HL-60/S4 treated with phorbol 12-myristate 13-acetate at 8.2 ng/mL for 4 days and 3 days (cell line): ENCODE measurements around the gene WWC1.
"Not testable (repeated sequence)": the region's sequence is repeated elsewhere in the genome, so short reads cannot be mapped to it uniquely, and the experiment has no call there.

ENCODE experiments used
- in situ Hi-C: fragments of 300-500 bp; cut with MboI; formaldehyde crosslinking; loops from 2 replicates; pipeline ENCODE4 v1.15.0; 2022; ENCODE audit warnings: low sequenced_read_pairs

The WWC1 gene

DNA sequence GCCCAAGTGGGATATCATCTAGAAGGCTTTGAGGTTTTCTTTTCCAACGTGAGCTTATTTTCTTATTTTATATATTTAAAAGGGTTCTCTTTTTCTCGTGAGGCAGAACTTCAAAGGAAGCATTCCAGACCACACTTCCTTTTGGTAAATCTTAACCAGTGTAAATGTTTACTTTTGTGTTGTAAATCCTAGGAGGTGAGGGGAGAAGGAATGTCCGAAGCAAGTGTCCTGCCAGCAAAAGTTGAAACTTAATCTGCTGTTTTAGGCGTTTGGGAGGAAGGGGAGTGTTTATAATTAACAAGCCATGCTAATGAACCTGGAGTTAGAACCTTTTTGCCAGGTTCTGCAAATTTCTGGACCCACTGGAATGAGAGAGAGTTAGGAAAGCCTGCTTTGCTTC lies 37.9 kb downstream of the WWC1 start:
- in situ Hi-C loops = no loop called here

DNA sequence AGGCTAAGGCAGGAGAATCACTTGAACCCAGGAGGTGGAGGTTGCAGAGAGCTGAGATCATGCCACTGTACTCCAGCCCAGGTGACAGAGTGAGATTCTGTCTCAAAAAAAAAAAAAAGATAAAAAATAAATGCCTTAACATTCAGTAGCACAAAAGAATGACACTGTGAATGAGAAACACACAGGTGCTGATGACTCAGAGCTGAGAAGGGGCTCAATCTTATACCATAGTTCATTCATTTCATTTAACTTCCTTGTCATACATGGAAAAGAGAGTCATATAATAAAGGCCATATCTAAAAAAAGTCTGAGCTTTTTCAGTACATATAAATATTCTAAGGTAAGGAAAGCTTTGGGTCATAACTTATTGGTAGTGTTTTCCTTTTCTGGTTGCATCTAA lies 40.6 kb downstream of the WWC1 start:
- in situ Hi-C loops = no loop called here

DNA sequence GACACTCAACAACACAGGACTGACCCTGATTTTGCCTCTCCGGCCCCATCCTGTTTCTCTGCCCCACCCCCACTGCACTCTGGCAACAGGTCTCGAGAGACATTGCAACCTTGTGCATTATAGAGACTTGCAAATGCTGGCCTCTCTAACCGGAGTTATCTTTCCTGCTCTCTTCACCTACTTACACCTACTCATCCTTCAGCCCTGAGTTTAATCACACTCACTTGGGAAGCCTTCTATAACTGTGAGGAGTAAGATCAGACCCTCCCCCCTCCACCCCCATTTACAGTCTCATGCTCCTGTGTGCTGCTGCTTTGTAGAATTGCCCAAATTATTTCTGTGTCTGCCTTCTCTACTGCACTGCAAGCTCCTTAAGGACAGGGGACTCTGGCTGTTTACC lies 42.8 kb downstream of the WWC1 start:
- in situ Hi-C loops = no loop called here

DNA sequence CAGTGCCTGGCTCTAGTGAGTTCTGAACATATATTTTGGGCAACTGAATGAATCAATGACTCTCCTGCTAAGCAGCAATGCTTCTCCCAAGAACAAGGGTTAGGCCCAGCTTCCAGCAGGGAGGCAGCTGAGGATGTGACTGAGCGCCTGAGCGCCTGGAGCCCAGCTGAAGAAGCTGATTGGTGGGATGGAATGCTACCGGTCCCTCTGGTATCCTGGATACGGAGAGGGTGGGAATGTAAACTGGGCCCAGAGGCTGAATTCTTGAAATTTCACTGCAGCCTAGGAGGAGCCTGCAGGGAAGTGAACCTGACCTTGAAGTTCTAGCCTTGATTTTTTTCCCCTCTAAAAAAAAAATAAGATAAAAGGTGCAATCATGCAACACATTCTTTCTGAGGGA lies 43.2 kb downstream of the WWC1 start:
- in situ Hi-C loops = no loop called here

DNA sequence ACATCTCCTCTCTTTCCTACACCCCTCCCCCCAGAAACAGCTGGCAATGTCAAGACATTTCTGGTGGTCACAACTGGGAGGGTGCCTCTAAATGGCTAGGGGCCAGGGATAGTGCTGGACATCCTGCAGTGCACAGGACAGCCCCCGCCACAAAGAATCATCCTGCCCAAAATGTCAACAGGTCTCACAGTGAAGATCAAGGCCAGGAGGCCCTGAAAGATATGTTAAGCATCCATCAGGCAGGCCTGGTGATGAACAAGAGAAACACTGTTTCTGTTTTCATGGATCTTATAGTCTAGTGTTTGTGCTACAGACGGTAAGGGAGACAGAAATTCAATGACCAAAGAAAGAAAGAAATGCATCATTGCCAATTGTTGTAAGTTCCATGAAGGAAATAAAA lies 45.9 kb downstream of the WWC1 start:
- in situ Hi-C loops = no loop called here

DNA sequence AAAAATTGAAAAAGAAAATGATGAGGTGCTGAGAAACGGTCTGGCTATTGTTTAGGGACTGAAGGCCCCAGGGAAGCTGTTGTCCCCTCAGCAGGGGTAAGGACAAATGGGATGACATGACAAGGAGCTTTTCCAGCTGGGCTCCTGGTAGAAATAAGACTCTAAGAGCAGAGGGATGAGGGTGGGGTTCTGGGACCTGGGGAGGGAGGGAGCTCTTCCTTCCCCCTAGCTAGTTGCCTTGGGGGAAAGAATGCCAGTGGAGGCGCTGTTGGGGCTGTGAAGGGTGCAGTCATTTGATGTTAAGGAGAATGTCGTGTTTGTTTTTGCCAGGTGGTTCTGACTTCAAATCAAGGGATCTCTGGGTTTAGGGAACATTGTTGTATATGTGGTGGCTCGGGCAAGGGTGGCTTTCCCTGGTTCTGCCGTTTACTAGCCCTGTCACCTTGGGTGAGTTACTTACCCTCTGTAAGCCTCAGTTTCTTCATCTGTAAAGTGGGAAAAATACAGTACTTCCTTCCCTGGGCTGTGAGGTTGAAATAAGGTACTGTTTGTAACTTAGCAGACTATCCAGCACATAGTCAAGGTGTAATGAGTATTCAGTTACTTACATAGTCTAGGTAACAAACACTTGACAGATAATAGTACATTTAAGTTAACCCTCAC lies 47.8 kb downstream of the WWC1 start:
- in situ Hi-C loops = no loop called here

DNA sequence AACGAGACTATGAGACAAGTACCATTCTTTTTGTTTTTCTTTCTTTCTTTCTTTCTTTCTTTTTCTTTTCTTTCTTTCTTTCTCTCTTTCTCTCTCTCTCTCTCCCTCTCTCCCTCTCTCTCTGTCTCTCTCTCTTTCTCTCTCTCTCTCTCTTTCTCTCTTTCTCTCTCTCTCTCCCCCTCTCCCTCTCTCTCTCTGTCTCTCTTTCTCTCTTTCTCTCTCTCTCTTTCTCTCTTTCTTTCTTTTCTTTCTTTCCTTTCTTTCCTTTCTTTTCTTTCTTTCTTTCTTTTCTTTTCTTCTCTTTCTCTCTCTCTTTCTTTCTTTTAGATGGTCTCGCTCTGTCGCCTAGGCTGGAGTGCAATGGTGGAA lies 48.3 kb downstream of the WWC1 start:
- in situ Hi-C loops = not testable (repeated sequence)

DNA sequence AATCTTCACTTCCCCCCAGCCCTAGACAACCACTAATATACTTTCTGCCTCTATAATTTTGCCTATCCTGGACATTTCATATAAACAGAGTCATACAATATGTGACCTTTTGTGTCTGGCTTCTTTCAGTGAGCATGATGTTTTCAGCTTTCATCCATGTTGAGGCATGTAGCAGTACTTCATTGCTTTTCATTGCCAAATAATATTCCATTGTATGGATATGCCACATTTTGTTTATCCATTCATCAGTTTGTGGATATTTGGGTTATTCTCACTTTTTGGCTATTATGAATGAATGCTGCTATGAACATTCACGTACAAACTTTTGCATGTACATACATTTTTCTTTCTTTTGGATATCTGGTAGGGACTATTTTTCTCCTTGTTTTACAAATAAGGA lies 49.0 kb downstream of the WWC1 start:
- in situ Hi-C loops = no loop called here

DNA sequence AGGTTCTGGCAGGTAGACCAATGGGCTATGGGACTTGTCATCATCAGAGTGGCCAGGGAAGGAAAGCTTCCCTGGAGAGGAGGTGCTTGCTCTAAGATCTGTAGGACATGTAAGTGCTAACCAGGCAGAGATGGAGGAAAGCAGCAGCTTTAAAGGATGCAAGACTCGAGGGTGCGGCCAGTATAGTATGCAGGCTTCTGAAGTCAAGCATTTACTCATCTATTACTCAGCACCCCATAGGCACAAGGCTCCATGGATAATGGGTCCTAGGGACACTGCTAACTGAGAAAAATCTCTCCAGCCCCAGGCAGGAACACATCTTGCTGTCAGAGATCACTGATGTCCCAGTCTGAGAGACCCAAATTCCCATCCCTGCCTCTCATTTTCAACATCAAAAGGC lies 49.7 kb downstream of the WWC1 start:
- in situ Hi-C loops = no loop called here

DNA sequence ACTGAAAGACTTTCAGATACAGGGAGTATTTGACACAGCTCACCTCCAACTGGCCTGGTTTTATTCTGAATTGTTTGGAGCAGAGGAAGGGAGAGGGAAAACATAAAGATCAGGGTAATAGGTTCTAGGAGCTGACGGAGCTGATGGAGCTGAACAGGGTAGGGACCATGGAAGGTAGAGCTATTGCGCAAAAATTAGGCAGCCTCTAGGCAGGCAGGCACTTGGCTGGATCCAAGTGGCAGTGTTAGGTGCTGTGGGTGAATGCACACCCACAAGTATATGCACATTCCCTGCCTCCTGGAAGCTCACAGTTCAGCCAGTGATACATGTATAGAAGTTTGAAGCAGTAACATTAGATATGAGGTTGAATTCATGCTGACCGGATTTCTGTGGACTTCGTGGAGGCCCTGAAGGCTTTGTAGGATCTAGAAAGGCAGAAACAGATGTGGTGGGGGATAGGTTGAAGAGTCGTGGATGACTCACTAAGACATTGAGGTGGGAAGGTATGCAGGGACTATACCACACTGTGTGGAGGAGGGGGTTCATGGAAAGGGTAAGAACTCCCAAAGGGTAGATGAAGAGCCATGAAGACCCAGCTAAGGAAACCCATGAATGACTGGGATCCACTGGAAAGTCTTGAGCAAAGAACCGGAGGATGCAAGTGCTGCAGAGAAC lies 50.8 kb downstream of the WWC1 start:
- in situ Hi-C loops = no loop called here

DNA sequence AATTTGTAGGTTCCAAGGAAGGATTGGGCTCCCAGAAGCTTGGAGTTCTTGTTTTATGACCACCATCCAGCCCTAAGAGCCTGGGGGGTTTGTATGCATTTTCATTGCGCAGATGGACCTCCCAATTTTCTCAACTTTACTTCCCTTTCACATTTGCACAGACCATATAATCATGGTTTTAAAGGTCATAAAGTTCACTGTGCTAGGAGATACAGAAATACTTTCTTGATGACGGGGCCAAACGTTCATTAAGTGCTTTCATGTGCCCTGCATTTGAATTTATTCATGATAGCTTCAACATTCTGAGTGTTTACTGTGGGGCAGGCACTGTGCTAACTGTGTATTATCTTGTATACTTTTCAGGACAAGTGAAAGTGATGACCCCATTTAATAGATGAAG lies 51.5 kb downstream of the WWC1 start:
- in situ Hi-C loops = no loop called here

DNA sequence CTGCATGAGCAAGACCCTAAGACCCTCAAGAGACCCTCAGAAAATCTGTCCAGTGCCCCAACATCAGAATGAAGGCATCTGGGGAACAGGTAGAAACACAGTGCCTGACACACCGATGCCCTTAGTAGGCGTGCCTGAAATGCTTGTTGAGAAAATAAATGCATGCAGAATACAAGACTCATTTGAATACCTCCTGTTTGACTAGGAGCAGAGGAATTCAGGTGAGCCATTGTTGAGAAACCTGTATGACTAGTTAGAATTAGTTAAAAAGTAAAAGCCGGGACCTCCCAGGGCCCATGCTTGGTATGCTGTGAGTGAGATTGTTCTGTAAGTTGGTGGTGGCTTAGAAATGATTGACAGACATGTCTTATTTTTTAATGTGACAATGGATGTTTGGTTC lies 55.0 kb downstream of the WWC1 start:
- in situ Hi-C loops = no loop called here

DNA sequence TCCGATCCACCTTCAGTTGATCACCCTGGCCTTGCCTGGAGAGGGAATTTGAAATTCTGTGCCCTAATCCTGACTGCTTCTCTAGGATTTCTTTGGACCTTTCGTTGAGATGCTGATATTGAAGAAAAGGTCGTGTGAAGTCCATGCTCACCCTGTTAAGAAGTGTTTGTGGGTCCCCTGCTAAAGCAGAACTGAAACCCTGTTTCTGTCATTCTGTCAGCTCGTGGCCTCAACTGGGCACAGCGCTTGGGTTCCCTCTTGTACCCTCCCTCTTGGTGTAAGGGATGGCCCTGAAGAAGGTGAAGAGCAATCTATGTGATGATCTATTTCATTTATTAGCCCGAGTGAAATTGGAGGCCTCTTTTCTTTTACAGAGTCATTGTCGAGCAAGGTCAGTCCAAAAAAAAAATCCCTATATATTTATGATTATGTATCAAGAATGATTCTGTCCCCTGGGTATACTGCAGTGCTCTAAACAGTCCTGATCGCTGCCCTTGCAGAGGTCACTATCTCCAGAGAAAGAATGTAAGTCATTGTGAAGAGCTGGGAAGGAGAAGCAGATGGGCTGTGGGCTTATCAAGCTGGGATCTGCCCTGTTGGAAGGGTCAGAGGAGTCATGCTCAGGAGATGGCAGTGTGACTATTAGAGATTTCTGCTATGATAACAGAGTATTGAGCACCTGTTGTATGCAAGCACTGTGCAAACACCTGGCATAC lies 56.1 kb downstream of the WWC1 start:
- in situ Hi-C loops = no loop called here

DNA sequence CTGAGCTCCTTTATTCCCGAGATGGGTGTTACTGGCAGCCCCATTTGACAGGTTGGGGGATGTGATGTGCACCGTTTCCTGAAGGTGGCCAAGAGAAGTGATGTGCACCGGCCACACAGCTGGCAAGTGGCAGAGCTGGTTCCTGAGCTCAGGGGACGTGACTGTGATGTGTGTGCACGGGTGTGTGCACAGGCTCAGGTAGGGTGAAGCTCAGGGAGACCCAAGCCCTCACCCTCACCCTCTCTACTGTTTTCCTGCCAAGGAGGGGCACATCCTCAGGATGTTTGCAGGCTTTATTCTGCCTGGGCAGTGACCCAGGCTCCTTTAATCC lies 56.6 kb downstream of the WWC1 start:
- in situ Hi-C loops = no loop called here

DNA sequence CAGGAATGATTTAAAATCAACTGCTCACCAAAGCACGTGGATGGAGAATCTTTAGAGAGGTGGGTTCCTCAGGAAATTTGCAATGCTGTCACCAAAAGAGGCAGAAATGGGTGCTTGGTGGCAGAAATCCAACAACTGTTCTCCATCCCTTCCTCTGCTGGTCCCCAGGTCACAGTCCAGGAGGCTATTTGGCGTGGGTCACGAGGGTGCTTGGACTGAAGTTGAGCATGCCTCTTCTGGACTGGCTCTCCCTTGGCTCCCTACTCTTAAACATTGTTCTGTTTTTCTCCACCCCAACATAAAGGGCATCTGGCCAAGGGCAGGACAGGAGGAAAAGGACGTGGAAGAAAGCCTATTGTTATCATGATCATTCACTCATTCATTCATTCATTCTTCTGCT lies 58.9 kb downstream of the WWC1 start:
- in situ Hi-C loops = no loop called here

DNA sequence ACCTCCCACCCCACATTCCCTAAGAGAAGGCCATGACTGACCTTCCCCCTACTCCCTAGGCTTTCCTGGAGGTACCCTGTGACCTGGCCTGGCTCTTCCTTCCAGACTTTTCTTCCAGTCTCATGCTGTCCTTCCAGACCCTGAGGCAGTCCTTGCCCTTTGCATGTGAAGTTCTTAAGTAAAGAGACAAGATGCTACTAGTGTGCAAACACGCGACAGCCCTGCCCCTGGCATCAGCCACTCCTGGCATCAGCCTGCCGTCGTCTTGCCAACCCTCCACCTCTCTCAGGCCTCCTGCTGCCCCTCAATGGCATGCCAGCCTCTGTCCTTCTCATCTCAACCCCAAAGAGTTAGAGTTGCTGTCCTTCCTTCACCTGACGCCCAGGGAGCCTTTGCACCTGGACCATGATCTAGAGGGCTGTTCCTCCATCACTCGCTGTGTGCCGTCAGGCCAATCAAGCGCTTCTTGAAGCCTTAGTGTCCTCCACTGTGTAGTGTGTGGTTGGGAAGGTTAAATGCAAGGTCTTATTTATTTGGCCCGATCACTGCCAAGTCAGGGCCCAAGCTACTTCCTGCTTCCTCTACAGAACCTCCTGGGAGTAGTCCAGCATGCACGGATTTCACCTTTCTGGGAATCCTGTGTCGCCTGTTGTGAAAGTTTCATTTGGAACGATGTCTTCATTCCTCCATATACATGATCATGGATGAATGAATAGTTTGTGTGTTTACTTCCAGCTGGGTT lies 61.9 kb downstream of the WWC1 start:
- in situ Hi-C loops = no loop called here

DNA sequence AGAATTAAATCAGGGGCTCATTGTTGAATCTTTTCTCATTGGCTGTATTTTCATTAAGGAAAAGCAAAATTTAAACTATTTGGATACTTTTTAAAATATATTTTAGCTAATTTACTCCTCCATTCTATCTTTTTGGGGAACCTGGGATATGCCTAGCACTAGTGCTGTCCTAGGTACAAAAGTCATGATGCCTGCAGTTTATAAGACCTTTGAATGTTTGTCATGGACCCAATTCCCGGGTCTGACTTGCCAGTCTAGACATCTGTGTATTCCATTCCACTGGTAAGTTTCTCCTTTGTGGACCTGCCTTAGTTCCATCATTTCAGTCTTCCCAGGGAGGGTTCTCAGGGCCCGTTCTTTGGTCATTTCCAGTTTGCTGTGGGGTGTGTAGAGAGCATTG lies 63.0 kb downstream of the WWC1 start:
- in situ Hi-C loops = no loop called here

DNA sequence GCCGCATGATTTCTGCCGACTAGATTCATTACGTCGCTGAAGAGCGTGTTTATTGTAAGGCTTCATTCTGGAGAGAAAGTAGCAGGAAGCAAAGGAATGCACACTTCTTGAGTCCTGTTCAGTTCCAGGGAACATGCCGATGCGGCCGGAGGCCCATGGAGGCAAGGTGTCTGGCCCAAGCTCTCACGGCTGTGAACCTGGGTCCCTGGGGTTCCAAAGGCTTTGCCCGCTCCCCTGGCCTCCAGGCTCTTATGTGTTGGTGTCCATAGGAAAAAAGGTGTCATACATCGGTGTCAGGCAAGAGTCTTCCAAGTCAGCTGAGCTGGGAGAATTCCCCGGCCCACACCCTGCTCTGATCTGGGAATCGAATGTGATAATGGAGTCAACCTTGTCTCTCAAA lies 64.7 kb downstream of the WWC1 start:
- in situ Hi-C loops = no loop called here

DNA sequence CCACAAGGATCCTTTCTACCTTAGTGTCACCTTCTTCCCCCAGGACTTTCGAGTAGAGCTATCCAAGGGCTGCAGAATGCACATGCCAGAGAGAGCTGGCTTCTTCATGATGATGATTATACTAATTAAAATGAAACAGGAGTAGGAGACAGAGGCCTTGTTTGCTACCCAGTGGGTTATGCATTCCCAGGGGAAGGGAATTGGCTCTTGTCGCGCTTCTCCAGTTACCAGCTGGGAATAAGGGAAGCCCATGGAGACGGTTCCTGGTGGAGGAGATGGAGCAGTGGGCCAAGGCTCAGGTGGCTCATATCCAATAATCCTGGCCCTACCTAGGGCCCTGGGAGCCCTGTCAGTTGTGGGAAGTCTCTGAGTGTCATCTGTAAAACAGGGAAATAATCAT lies 65.1 kb downstream of the WWC1 start:
- in situ Hi-C loops = no loop called here

DNA sequence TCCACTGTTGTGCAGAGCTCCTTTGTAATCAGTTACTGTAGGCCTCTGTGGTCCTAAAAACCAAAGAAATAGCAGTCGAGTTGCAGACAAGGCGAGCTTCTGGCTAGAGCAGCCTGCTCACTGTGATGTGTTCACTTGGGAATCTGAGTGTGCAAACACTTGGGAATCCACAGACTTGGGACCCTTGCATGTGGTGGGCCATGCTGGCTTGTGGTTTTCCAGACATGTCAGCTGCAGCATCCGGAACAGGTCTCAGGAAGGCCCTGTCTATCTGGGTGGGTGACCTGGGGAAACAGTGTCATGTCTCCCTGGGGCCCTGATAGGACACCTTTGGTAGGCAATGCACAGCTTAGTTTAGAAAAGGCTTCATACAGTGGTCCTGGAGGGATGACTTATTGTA lies 66.4 kb downstream of the WWC1 start:
- in situ Hi-C loops = no loop called here

DNA sequence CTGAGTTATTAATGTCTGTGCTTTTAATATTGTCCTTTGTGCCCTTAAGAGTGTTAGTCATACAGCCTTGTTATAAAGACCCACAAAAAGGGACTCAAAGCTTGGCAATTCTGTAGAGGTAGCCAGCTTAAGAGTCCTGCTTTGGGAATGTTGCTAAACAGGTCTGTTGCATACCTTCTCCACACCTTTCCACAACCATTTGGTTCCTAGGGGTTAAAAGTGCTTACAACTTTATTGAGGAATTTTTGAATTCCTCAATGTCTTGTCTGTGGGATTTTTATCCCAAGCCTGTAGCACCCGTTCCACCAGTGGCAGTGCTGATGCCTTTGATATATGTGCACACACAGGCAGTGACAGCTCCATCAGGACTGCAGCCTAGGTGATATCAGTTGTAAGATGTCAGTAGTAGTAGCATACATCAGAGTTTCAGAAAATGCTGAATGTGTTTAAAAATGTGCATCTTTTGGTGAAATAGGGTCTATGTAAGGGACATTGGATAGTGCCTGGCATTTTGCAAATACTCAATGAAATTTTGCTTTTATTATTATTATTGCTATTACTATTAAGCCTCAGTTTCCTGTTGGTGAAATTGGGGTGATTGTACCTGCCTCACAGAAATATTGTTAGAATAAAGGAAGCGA lies 68.5 kb downstream of the WWC1 start:
- in situ Hi-C loops = no loop called here
